Subcutaneous abdominal adipose tissue (tissue), 5 donors: ENCODE results near the gene LTBP3.

Source experiments
- H3K27ac ChIP-seq: one replicate; pipeline ENCODE4 v1.7.0; 2013; ENCODE audit warnings: low read depth, mild to moderate bottlenecking, inconsistent platforms, low read length, moderate library complexity
- H3K27me3 ChIP-seq, 5 donors: one replicate each; pipeline ENCODE4 v1.7.0; 2013; ENCODE audit warnings: low read length in 5 of 5, inconsistent platforms in 1 of 5; ENCODE audit not compliant: control insufficient read depth in 5 of 5, insufficient read depth in 4 of 5
- H3K36me3 ChIP-seq, 5 donors: one replicate each; pipeline ENCODE4 v1.7.0; 2013; ENCODE audit warnings: low read length in 5 of 5; ENCODE audit not compliant: control insufficient read depth in 5 of 5, insufficient read depth in 5 of 5
- H3K4me1 ChIP-seq, 5 donors: one replicate each; pipeline ENCODE4 v1.7.0; 2013; ENCODE audit warnings: low read length in 5 of 5, mild to moderate bottlenecking in 3 of 5, moderate library complexity in 1 of 5; ENCODE audit not compliant: control insufficient read depth in 5 of 5, insufficient read depth in 5 of 5
- H3K4me3 ChIP-seq, 5 donors: one replicate each; pipeline ENCODE4 v1.7.0; 2013; ENCODE audit warnings: low read length in 5 of 5, low read depth in 1 of 5
- H3K9ac ChIP-seq, 5 donors: one replicate each; pipeline ENCODE4 v1.7.0; 2013; ENCODE audit warnings: low read length in 5 of 5, mild to moderate bottlenecking in 4 of 5, moderate library complexity in 3 of 5
- H3K9me3 ChIP-seq, 5 donors: one replicate each; pipeline ENCODE4 v1.7.0; 2013; ENCODE audit warnings: low read length in 5 of 5; ENCODE audit not compliant: control insufficient read depth in 5 of 5
- donor health status: healthy.
- donor health status: healthy.
- donor health status: healthy.
- donor health status: healthy.
- donor health status: healthy.

Gene LTBP3

GRCh38 chr11:65536412-65537295 lies 21.5 kb downstream of the LTBP3 start:
- peaks cover 0 to 59% (median 53%) of the 10 kb centered on the region in 5 donors for H3K36me3 ChIP-seq
- H3K9me3 ChIP-seq = no peaks in the 10 kb centered on the region
- no peak overlapping the region for H3K9ac ChIP-seq
- H3K27ac ChIP-seq = no peak overlapping the region
- H3K4me1 ChIP-seq = peaks cover 3 to 23% (median 20%) of the 10 kb centered on the region in 5 donors
- no peak overlapping the region for H3K4me3 ChIP-seq
- H3K27me3 ChIP-seq = no peaks in the 10 kb centered on the region

- peaks cover 0 to 8% (median 7%) of the 10 kb centered on the region in 5 donors for H3K4me1 ChIP-seq
These were observed 23.1 kb downstream of the LTBP3 start for GRCh38 chr11:65535102-65535501.

GRCh38 chr11:65532388-65533064 lies 25.6 kb downstream of the LTBP3 start:
- H3K9ac ChIP-seq = no peak overlapping the region
- no peak overlapping the region for H3K4me3 ChIP-seq
- no peaks in the 10 kb centered on the region for H3K9me3 ChIP-seq
- H3K27me3 ChIP-seq = no peaks in the 10 kb centered on the region
- no peak overlapping the region for H3K27ac ChIP-seq
- H3K36me3 ChIP-seq = peaks cover 0 to 81% (median 78%) of the 10 kb centered on the region in 5 donors
- H3K4me1 ChIP-seq = no peaks in the 10 kb centered on the region

More at GRCh38 chr11:65535102-65535501, 23.1 kb downstream of the LTBP3 start:
- no peak overlapping the region for H3K4me3 ChIP-seq
- no peak overlapping the region for H3K9ac ChIP-seq
- peaks cover 0 to 75% (median 68%) of the 10 kb centered on the region in 5 donors for H3K36me3 ChIP-seq
- no peaks in the 10 kb centered on the region for H3K9me3 ChIP-seq
- no peak overlapping the region for H3K27ac ChIP-seq
- no peaks in the 10 kb centered on the region for H3K27me3 ChIP-seq

GRCh38 chr11:65530157-65530496 lies 28.0 kb downstream of the LTBP3 start:
- H3K4me1 ChIP-seq = peaks cover 5 to 14% (median 13%) of the 10 kb centered on the region in 5 donors
- H3K27ac ChIP-seq = no peak overlapping the region
- no peaks in the 10 kb centered on the region for H3K27me3 ChIP-seq
- H3K9ac ChIP-seq = no peak overlapping the region
- H3K4me3 ChIP-seq = no peak overlapping the region
- H3K9me3 ChIP-seq = no peaks in the 10 kb centered on the region
- H3K36me3 ChIP-seq = peaks cover 0 to 69% (median 63%) of the 10 kb centered on the region in 5 donors

GRCh38 chr11:65529475-65530156 lies 28.5 kb downstream of the LTBP3 start:
- H3K4me3 ChIP-seq = no peak overlapping the region
- peaks cover 5 to 14% (median 13%) of the 10 kb centered on the region in 5 donors for H3K4me1 ChIP-seq
- H3K27ac ChIP-seq = no peak overlapping the region
- H3K36me3 ChIP-seq = peaks cover 0 to 65% (median 59%) of the 10 kb centered on the region in 5 donors
- no peak overlapping the region for H3K9ac ChIP-seq
- no peaks in the 10 kb centered on the region for H3K27me3 ChIP-seq
- no peaks in the 10 kb centered on the region for H3K9me3 ChIP-seq

GRCh38 chr11:65528819-65529350 lies 29.3 kb downstream of the LTBP3 start:
- Histone ChIP-seq H3K4me3 (no peak overlapping the region), H3K9me3 (no peaks in the 10 kb centered on the region), H3K9ac (no peak overlapping the region), H3K27ac (no peak overlapping the region), H3K27me3 (no peaks in the 10 kb centered on the region), H3K4me1 (peaks cover 5 to 21% (median 20%) of the 10 kb centered on the region in 5 donors), H3K36me3 (peaks cover 0 to 65% (median 59%) of the 10 kb centered on the region in 5 donors)

GRCh38 chr11:65526744-65527143 lies 31.4 kb downstream of the LTBP3 start:
- H3K4me1 ChIP-seq = peaks cover 5 to 29% (median 23%) of the 10 kb centered on the region in 5 donors
- peak overlapping the region in 2 of 5 donors; percentile 88 to 94 for H3K9ac ChIP-seq
- no peak overlapping the region for H3K27ac ChIP-seq
- peaks cover 0 to 47% (median 42%) of the 10 kb centered on the region in 5 donors for H3K36me3 ChIP-seq
- H3K4me3 ChIP-seq = no peak overlapping the region
- H3K27me3 ChIP-seq = no peaks in the 10 kb centered on the region
- H3K9me3 ChIP-seq = no peaks in the 10 kb centered on the region

- peak overlapping the region; percentile 67 to 91 (median 82) for H3K4me3 ChIP-seq
- H3K36me3 ChIP-seq = peaks cover 0 to 37% (median 33%) of the 10 kb centered on the region in 5 donors
- H3K27me3 ChIP-seq = no peaks in the 10 kb centered on the region
- H3K9me3 ChIP-seq = no peaks in the 10 kb centered on the region
- peak overlapping the region; percentile 71 to 94 (median 88) for H3K9ac ChIP-seq
- H3K4me1 ChIP-seq = peaks cover 5 to 29% (median 23%) of the 10 kb centered on the region in 5 donors
- H3K27ac ChIP-seq = peak overlapping the region; percentile 75
These were observed 32.3 kb downstream of the LTBP3 start for GRCh38 chr11:65525546-65526480.
